ENCODE results near the gene DOCK10. TPM values are rescaled to one million over a fixed set of nuclear protein-coding genes. Genes with fewer than 3 reads are reported as not detected.
"Not testable (repeated sequence)": the region's sequence is repeated elsewhere in the genome, so short reads cannot be mapped to it uniquely, and the experiment has no call there.

DOCK10 gene
- polyA plus RNA-seq, 3 donors = 1.8 to 4.0 (median 2.8) TPM

DNA sequence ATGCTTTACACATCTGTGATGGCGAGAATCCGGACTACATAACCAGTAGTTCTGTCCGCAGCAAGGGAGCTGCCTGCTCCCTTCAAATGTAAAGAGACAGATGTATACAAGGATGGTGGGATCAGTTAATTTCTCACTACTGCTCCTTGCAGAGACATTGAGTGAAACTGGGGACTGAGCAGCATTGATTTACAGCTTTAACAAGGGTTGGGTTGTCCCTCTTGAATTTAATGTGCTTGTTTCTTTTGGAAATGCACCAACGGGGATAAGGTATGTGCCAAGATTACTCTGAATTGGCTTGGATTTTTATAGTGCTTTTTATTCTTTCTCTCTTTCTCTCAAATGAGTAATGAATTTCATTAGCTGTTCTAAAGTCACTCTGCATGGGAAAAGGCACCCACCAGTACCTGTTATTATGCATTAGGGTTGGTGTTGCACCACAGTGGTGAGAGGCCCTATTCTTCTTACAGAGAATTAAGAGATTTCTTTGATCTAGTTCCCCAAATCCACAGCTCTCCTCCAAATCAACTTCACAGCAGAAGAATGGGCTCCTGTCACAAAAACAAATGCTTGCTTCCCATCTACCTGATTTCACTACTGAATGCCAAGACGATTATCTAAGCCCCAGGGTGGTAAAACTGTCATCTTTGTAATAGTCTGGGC, 107.6 kb downstream of the DOCK10 start:
- no peak overlapping the region for H3K27ac ChIP-seq (ENCODE audit: low read depth, low read length)
- WGBS, 3 donors = 60 to 72% (median 62%) methylated on average over 5 of the region's 5 CpGs

DNA sequence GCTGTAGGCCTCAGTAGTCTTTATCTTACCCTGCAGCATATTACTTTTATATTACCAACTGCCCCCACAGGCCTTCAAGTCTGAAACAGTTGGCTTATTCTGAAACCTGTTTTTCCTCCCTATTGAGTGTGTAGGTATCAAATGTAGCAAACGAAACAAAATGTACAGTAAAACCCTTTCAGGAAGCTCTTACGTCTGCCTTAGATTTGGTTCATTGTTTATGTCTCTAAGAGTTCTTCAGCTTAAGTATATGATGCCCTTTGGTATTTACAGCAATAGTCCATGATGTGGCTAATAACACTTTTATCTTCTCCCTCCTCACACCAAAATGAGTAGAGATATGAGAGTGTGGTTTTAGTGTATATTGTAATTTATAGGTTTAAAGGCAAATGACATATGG, 108.8 kb downstream of the DOCK10 start:
- H3K27ac ChIP-seq (ENCODE audit: low read depth, low read length) = no peak overlapping the region
- WGBS, 3 donors = 61 to 81% (median 80%) methylated on average over 2 of the region's 2 CpGs

DNA sequence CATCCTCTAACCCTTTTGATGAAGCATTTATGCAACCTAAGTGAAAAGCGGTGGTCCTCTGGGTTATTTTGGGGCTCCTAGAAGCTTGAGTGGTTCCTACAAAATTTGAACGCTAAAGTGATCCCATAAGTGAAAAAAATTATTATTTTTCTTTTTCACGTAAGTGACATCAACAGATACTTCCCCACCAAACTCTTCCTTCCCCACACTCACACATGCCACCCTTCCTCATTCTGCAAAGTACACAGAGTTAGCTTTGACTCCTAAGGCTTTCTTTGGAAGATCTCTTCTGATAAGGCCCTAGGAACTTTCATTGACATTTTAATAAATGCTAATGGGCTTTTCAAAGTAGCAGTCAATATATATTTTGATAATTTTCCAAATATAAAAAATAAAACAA, 109.7 kb downstream of the DOCK10 start:
- 70 to 88% (median 78%) methylated on average over 3 of the region's 3 CpGs for WGBS, 3 donors
- H3K27ac ChIP-seq (ENCODE audit: low read depth, low read length) = no peak overlapping the region

DNA sequence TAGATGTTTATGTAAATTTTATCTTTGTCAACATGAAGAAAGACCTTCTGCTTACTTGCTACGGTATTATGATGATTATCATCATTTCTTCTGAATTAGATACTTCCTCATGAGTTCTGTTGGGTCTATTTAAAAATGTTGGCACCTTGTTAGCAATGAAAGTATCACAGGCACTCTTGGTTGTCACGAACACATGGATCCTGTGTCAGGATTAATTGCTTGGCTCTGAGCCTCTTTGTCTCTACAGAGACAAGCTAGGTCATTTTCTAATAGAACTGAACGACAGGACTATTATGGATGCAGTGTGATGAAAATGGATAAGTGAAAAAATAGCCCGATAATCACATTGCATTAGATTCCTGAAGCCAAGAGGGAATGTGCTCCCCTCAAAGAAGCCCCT, 110.3 kb downstream of the DOCK10 start:
- no peak overlapping the region for H3K27ac ChIP-seq (ENCODE audit: low read depth, low read length)
- WGBS, 3 donors = 67 to 73% (median 72%) methylated on average over 4 of the region's 4 CpGs

DNA sequence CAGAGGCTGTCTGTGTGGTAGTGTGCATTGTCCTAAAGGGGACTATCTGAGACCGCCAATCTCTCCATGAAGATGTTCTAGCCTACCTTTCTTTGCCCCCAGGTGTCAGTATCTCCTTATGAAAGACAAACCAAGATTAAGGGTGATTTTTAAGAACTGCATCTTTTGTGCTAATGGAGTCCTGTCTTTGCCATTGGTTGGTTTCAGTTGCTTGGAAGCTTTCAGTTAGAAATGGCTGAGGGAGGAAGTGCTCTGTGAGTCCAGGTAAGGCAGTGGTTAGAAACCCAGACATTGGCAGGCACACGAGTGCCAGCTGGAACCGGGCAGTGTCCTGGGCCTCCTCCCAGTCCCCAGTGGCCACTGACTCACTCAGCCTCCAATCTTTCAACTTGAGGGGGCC, 111.3 kb downstream of the DOCK10 start:
- no peak overlapping the region for H3K27ac ChIP-seq (ENCODE audit: low read depth, low read length)
- WGBS, 3 donors = 62 to 88% (median 68%) methylated on average over 3 of the region's 3 CpGs

DNA sequence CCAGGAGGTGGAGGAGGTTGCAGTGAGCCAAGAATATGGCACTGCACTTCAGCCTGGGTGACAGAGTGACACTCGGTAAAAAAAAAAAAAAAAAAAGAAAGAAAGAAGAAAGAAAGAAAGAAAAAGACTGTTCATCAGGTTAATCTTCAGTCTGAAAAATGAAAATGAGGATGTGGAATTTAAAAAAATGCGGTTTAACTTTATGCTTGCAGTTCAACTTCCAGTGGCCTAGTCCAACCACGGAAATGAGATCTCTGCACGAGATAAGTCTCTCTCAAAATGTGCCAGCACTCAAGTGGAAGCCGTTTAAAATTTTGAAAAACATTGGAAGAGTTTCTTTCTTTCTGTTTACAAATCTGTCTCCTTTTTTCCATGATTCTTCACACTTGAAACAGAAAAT, 112.1 kb downstream of the DOCK10 start:
- no peak overlapping the region for H3K27ac ChIP-seq (ENCODE audit: low read depth, low read length)
- WGBS, 3 donors = 39 to 68% (median 43%) methylated on average over 5 of the region's 5 CpGs

DNA sequence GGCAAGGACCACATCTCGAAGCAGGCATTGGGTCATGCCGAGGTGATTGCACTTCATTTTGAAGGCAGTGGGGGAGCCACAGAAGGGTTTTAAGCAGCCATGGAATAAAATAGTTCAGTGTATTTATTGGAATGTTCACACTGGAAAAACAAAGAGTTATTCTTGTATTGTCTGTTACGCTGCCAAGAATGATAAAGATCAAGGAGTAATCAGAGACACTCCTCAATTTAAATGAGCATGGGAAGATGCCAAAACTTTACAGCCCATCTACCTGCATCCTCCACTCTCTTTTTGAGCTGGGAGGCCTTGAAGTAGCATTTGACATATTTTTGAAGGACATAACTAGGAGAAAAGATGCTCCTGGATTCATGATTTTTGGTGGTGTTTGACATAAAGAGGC, 112.8 kb downstream of the DOCK10 start:
- WGBS, 3 donors = 80 to 90% (median 88%) methylated on average over 3 of the region's 3 CpGs
- no peak overlapping the region for H3K27ac ChIP-seq (ENCODE audit: low read depth, low read length)

DNA sequence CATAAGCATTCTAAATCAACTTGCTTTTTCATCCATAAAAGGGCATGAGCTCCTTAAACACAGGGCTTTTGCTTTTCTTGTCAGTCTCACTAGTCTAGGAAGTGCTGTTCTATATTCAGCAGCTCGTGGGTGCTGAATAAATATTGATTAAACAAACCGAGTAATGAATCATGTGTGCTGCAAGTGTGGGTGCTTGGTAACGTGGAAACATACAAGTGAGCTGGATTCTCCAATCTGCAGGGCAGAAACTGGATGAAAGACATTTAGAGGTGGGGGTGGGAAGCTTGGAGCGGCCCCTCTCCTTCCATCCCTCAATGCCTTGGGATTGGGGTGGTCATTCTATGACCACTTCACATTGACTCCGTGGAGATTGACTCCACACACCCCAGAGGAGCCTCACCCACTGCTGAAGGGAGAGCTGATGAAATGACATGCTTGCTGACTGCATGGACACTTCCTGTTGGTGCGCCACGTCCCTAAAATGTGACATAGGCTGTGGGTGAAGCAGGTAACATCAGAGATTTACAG, 114.6 kb downstream of the DOCK10 start:
- 36 to 55% (median 39%) methylated on average over 7 of the region's 7 CpGs for WGBS, 3 donors
- H3K27ac ChIP-seq (ENCODE audit: low read depth, low read length) = no peak overlapping the region

DNA sequence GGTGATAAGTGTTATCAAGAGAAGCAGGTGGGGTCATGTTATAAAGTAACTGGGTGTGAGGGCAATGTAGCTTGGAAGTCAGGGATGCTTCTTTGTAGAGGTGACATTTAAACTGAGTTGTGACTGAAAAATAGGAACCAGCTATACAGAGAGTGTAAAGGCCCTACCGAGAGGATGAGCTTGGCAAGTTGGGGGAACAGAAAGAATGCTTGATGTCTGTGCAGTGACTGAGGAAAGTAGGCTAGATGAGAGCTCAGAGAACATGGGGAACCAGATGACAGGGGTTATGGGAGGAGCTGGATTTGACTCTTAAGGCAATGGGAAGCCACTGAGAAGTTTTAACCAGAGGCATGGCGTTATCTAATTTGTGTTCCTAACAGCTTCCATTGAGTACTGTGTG, 115.3 kb downstream of the DOCK10 start:
- no peak overlapping the region for H3K27ac ChIP-seq (ENCODE audit: low read depth, low read length)
- 51 to 79% (median 67%) methylated on average over 2 of the region's 2 CpGs for WGBS, 3 donors

DNA sequence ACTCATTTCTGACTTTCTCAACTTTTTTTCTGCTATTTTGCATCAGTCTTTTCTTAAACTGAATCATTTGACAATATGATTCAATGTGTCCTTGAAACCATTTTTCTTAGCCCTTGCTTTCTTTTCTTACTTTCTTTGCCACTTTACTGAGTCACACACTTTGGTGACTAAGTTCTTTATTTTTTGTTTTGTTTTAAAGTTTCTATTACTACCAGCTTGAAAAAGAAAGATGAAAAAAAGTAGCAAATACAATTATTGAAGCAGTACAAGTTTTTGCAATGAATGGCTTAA, 116.5 kb downstream of the DOCK10 start:
- no peak overlapping the region for H3K27ac ChIP-seq (ENCODE audit: low read depth, low read length)

DNA sequence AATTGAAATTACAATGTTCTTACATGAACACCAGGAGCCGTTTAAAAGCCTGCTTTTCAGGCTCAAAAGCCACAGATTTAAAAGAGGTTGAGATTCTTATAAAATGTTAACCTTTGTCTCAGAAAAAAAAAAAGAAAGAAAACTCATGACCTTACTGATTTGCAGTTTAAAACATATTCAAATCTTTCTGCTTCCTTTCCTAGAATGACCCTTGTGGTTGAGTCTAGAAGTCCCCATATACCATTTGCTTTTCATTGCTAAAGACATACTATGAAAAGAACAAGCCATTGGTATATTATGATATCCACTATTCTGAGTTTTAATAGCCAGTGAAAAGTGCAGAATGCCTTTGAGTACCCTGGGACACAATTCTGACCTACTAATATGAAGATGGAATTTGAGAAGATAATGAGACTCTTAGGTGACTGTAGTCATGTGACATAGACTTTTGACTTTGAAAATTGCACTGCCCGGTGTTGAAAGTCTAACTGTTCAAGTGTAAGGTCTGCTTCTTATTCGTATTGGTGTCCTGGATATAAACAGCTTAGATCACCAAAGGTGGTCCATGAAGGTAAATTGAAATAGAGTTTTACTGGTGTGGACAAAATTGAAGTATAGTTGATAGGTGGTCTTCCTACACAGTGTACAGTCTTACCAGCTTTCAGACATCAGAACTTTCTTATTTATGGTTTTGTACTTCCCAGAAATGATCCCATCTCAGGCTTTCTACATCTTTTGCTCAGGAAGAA, 117.0 kb downstream of the DOCK10 start:
- H3K27ac ChIP-seq (ENCODE audit: low read depth, low read length) = no peak overlapping the region
- 73 to 81% (median 81%) methylated on average over 3 of the region's 3 CpGs for WGBS, 3 donors

DNA sequence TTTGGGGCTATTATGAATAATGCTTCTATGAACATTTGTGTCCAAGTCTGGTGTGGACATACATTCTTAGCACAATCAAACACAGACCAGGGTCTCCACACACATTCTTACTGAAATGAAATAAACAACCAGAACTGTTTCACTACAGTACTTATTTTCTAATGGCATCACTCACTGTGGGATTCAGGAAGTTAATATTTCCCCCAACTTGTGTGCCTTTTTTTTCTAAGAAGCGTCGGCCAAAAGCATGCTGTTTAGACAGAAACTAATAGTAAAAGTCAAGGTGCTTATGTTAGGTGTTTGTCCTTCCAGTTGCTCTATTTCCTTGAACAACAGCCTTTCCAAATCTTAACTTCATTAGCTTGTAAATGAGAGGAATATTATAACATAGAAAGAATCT, 117.6 kb downstream of the DOCK10 start:
- WGBS, 3 donors = 49 to 69% (median 57%) methylated on average over 2 of the region's 2 CpGs
- H3K27ac ChIP-seq (ENCODE audit: low read depth, low read length) = no peak overlapping the region

DNA sequence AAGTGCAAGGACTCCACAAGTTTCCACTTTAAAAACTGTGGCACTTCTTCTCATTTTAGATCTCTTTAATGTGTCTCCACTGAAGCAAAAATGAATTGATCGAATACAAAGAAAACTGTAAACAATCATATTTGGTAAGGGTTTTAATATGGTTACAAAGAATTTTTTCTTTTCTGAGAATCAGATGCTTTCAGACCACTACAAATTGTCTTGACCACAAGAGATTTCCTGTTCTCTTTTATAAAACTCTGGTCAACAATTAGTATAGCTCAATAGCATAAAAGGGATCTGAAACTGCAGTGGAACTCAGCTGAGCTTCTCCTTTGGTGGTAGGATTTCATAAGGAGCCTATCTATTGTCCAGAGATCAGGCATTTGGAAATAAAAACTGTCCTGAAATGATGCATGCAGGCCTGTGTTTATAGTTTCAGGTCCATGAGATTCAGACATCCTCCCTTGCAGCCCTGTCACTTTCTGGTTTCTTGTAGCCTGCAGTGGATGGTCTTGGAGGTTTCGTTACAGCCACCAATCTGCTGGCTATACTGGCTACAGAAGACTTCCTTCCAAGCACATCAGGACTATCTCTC, 120.0 kb downstream of the DOCK10 start:
- WGBS, 3 donors = 40 to 46% (median 42%) methylated on average over 2 of the region's 2 CpGs

DNA sequence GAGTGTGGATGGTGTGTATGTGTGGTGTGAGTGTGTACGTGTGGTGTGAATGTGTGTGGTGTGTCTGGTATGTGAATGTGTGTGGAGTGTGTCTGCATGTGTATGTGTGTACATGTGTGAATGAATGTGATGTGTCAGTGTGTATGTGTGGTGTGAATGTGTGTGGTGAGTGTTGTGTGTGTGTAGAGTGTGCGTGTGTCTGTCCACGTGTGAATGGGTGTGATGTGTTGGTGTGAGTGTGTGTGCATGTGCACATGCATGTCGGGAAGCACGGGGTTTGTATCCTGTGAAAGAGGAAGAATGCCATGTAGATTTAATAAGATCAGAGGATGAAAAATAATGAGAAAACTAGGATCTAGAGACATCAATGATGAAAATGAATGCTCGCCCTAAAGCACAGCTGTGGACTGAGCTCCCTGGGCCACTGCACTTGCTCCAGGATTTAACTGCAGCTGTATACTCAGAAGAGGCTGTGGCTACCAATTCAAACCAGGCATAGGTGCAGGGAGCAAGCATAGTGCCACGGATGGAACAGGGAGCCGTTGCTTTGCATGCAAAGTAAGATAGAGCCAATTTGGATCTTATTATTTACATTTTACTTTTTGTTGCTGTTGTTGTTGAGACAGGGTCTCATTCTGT, 122.7 kb downstream of the DOCK10 start:
- H3K27ac ChIP-seq (ENCODE audit: low read depth, low read length) = no peak overlapping the region
- WGBS, 3 donors = 74 to 86% (median 84%) methylated on average over 8 of the region's 8 CpGs

More for the DNA sequence above, 120.0 kb downstream of the DOCK10 start:
- H3K27ac ChIP-seq (ENCODE audit: low read depth, low read length) = no peak overlapping the region

DNA sequence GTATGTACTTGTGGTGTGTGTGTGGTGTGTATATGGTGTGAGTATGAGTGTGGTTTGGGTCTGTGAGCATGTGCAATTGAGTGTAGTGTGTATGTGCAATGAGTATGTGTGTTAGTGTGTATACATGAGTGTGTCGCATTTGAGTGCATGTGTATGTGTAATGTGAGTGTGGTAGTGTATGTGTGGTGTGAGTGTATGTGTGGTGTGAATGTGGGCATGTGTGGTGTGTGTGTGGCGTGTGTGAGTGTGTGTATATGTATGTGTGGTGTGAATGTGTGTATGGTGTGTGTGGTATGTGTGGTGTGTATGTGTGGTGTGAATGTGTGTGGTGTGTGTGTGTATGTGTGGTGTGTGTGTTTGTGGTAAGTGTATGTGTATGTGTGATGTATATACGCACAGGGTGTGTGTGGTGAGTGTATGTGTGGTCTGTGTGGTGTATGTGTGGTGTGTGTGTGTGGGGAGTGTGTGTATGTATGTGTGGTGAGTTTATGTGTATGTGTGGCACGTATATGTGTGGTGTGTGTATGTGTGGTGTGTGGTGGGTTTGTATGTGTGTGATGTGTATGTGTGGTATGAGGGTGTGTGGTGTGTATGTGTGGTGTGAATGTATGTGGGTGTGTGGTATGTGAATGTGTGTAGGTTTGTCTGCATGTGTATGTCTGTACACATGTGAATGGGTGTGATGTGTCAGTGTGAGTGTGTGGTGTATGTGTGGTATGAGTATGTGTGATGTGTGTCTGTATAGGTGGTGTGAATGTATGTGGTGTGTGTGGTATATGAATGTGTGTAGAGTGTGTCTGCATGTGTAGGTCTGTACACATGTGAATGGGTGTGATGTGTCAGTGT, 123.4 kb downstream of the DOCK10 start:
- 88 to 96% (median 95%) methylated on average over 4 of the region's 4 CpGs for WGBS, 3 donors
- no peak overlapping the region for H3K27ac ChIP-seq (ENCODE audit: low read depth, low read length)

DNA sequence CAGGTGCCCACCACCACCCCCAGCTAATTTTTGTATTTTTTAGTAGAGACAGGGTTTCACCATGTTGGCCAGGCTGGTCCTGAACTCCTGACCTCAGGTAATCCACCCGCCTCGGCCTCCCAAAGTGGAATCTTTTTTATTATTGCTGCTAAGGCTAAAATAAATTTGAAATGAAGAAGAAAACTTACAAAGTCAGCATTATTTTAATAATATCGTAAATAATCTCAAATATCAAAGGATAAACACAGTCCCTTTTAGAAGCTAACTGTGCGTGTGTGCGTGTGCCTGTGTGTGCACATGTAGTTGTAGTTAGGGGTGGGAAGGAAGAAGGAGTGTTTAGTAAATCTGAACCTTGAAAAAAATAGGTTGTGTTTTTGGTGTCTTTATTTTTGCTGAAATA, 125.0 kb downstream of the DOCK10 start:
- 93 to 98% (median 97%) methylated on average over 5 of the region's 5 CpGs for WGBS, 3 donors
- H3K27ac ChIP-seq (ENCODE audit: low read depth, low read length) = not testable (repeated sequence)

DNA sequence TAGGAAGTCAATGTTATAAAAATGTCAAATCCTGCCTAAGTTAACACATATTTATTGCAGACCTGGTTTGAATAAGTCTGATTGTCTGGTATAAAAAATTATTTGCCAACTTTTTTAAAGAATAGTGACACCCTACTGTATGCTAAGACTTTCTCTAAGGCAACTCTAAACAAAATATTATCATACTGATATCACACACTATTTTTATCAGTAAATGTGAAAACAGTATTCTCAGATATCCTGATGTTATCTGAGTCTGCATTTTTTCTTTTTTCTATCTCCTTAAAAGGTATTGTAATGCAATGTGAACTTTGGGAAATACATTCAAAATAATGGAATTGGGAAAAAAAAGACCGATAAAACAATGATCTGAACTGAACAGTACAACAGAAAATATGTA, 127.1 kb downstream of the DOCK10 start:
- no peak overlapping the region for H3K27ac ChIP-seq (ENCODE audit: low read depth, low read length)
- WGBS, 3 donors = 76 to 95% (median 84%) methylated on average over 1 of the region's 1 CpG

DNA sequence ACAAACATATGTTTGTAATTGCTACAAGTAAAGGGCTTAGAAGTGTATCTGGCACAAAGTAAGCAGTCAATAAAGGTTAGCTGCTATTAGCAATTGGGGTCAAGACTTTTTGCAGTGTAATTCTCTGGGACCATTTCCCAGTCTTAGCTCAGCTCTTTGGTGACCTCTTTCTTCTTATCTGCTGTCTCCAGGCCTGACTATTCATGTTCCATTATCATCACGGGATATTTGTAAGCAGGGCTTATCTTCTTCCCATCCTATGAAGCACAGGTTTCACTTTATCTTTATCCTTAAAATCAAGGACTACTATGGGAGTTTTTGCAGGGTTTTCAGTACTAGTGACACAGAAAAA, 131.7 kb downstream of the DOCK10 start:
- H3K27ac ChIP-seq (ENCODE audit: low read depth, low read length) = no peak overlapping the region
- 11 to 19% (median 14%) methylated on average over 1 of the region's 1 CpG for WGBS, 3 donors

Data from adipose tissue (tissue), 3 donors.